OCI-LY1 (cell line): ENCODE data around the gene CPPED1.

ENCODE experiments used
- H2AFZ ChIP-seq: fragments of 200-600 bp; sonication (generic), shearing (Covaris generic); 2 replicates; pipeline ENCODE4 v1.6.0; 2014; ENCODE audit warnings: antibody characterized with exemption, mild to moderate bottlenecking, low read length
- H3F3A ChIP-seq: fragments of 200-600 bp; sonication (generic), shearing (Covaris generic); 2 replicates; pipeline ENCODE4 v1.6.0; 2014; ENCODE audit warnings: mild to moderate bottlenecking, antibody characterized with exemption, low read length, moderate library complexity; ENCODE audit not compliant: insufficient read depth
- H3K27ac ChIP-seq: fragments of 200-600 bp; sonication (generic); 2 replicates; pipeline ENCODE4 v1.5.1; 2014; ENCODE audit warnings: low read length, mixed run types, mild to moderate bottlenecking, low read depth; ENCODE audit not compliant: poor library complexity, severe bottlenecking
- H3K27me3 ChIP-seq: fragments of 200-600 bp; sonication (generic); 2 replicates; pipeline ENCODE4 v1.6.0; 2014; ENCODE audit warnings: antibody characterized with exemption, mild to moderate bottlenecking, low read length, moderate library complexity; ENCODE audit not compliant: insufficient read depth
- H3K36me3 ChIP-seq: fragments of 200-600 bp; sonication (generic); 2 replicates; pipeline ENCODE4 v1.6.1; 2014; ENCODE audit warnings: mild to moderate bottlenecking, antibody characterized with exemption, low read length, moderate library complexity, mixed read lengths; ENCODE audit not compliant: insufficient read depth
- H3K4me1 ChIP-seq: fragments of 200-600 bp; sonication (generic); 2 replicates; pipeline ENCODE4 v1.5.1; 2014; ENCODE audit warnings: mild to moderate bottlenecking, low read length, moderate library complexity; ENCODE audit not compliant: insufficient read depth, severe bottlenecking
- H3K4me2 ChIP-seq: fragments of 200-600 bp; sonication (generic), shearing (Covaris generic); 2 replicates; pipeline ENCODE4 v1.6.1; 2014; ENCODE audit warnings: low read length
- H3K4me3 ChIP-seq: fragments of 200-600 bp; sonication (generic); 2 replicates; pipeline ENCODE4 v1.5.1; 2014; ENCODE audit warnings: low read length, low read depth, mild to moderate bottlenecking, mixed read lengths; ENCODE audit not compliant: poor library complexity, severe bottlenecking
- H3K79me2 ChIP-seq: fragments of 200-600 bp; shearing (Covaris generic); 2 replicates; pipeline ENCODE4 v1.6.1; 2016; ENCODE audit warnings: mixed run types, low read length, mixed read lengths; ENCODE audit not compliant: insufficient read depth
- H3K9ac ChIP-seq: fragments of 200-600 bp; sonication (generic), shearing (Covaris generic); 2 replicates; pipeline ENCODE4 v1.6.1; 2014; ENCODE audit warnings: mild to moderate bottlenecking, low read length, mixed read lengths
- H3K9me2 ChIP-seq: fragments of 200-600 bp; sonication (generic), shearing (Covaris generic); 2 replicates; pipeline ENCODE4 v1.6.1; 2014; ENCODE audit warnings: low read depth, mild to moderate bottlenecking, low read length, mixed read lengths
- H3K9me3 ChIP-seq: fragments of 200-600 bp; shearing (Covaris generic); 2 replicates; pipeline ENCODE4 v1.6.1; 2014; ENCODE audit warnings: low read length, mixed read lengths
- H4K20me1 ChIP-seq: fragments of 200-600 bp; sonication (generic), shearing (Covaris generic); 2 replicates; pipeline ENCODE4 v1.6.0; 2016; ENCODE audit warnings: mild to moderate bottlenecking, low read length; ENCODE audit not compliant: insufficient read depth
- CTCF ChIP-seq: fragments of 200-600 bp; sonication (generic), shearing (Covaris generic); IDR thresholded peaks from 2 replicates; pipeline ENCODE4 v1.5.1; 2017; ENCODE audit warnings: mild to moderate bottlenecking, antibody characterized with exemption, low read length, moderate library complexity, mixed read lengths
- EZH2 ChIP-seq: fragments of 200-600 bp; sonication (generic), shearing (Covaris generic); IDR thresholded peaks from 2 replicates; pipeline ENCODE4 v1.8.0; 2017; ENCODE audit warnings: borderline replicate concordance, mixed run types, mild to moderate bottlenecking, antibody characterized with exemption, low read length, moderate library complexity, mixed read lengths

Gene CPPED1

GRCh38 chr16:12721841-12722421 lies 81.8 kb downstream of the CPPED1 start:
- H2AFZ ChIP-seq = no peak overlapping the region
- no peak for TF ChIP-seq CTCF
- no peak for TF ChIP-seq EZH2
- no peaks in the 10 kb centered on the region for H3K9me2 ChIP-seq
- H3K4me2 ChIP-seq = no peak overlapping the region
- no peaks in the 10 kb centered on the region; the same call in 1 of the 2 replicates for H3K27me3 ChIP-seq
- no peaks in the 10 kb centered on the region for H3K36me3 ChIP-seq
- no peak overlapping the region for H3K27ac ChIP-seq
- H3K9ac ChIP-seq = no peak overlapping the region
- H4K20me1 ChIP-seq = no peaks in the 10 kb centered on the region
- no peaks in the 10 kb centered on the region for H3F3A ChIP-seq
- H3K4me3 ChIP-seq = no peak overlapping the region
- no peaks in the 10 kb centered on the region for H3K9me3 ChIP-seq
- H3K79me2 ChIP-seq = no peaks in the 10 kb centered on the region
- no peaks in the 10 kb centered on the region for H3K4me1 ChIP-seq

- no peak for TF ChIP-seq CTCF
- no peak for TF ChIP-seq EZH2
- no peaks in the 10 kb centered on the region for H4K20me1 ChIP-seq
- no peak overlapping the region for H3K4me3 ChIP-seq
- H2AFZ ChIP-seq = no peak overlapping the region
- no peaks in the 10 kb centered on the region; the same call in 1 of the 2 replicates for H3K27me3 ChIP-seq
- H3F3A ChIP-seq = no peaks in the 10 kb centered on the region
- H3K27ac ChIP-seq = no peak overlapping the region
- H3K4me2 ChIP-seq = no peak overlapping the region
- no peaks in the 10 kb centered on the region for H3K79me2 ChIP-seq
- H3K9me2 ChIP-seq = no peaks in the 10 kb centered on the region
- H3K9me3 ChIP-seq = no peaks in the 10 kb centered on the region
- no peaks in the 10 kb centered on the region for H3K4me1 ChIP-seq
- no peak overlapping the region for H3K9ac ChIP-seq
- no peaks in the 10 kb centered on the region for H3K36me3 ChIP-seq
Observed at GRCh38 chr16:12719972-12720371, 83.7 kb downstream of the CPPED1 start.

GRCh38 chr16:12716658-12717057 lies 87.0 kb downstream of the CPPED1 start:
- no peaks in the 10 kb centered on the region for H3K9me2 ChIP-seq
- H3K9me3 ChIP-seq = no peaks in the 10 kb centered on the region
- no peaks in the 10 kb centered on the region for H3K36me3 ChIP-seq
- H2AFZ ChIP-seq = no peak overlapping the region
- no peaks in the 10 kb centered on the region for H3K79me2 ChIP-seq
- no peaks in the 10 kb centered on the region for H4K20me1 ChIP-seq
- H3K4me1 ChIP-seq = no peaks in the 10 kb centered on the region
- TF ChIP-seq CTCF = no peak
- TF ChIP-seq EZH2 = no peak
- no peak overlapping the region for H3K27ac ChIP-seq
- H3K9ac ChIP-seq = no peak overlapping the region
- no peaks in the 10 kb centered on the region for H3K27me3 ChIP-seq
- no peak overlapping the region for H3K4me2 ChIP-seq
- no peaks in the 10 kb centered on the region for H3F3A ChIP-seq
- H3K4me3 ChIP-seq = no peak overlapping the region
